Stimulated activated naive CD8-positive, alpha-beta T cell treated with anti-CD3 and anti-CD28 coated beads, Interleukin-15, Interleukin-2, amounts not matched to agents 100 ng/mL and 50 ng/mL, for 24 hours (primary cell): ENCODE data around the gene GFM2.
"Not testable (repeated sequence)": the region's sequence is repeated elsewhere in the genome, so short reads cannot be mapped to it uniquely, and the experiment has no call there.

ENCODE experiments used
- H3K27ac Mint-ChIP-seq: one replicate; pipeline ENCODE4 v1.8.0; 2021; ENCODE audit warnings: mild to moderate bottlenecking, mixed read lengths
- H3K27me3 Mint-ChIP-seq: one replicate; pipeline ENCODE4 v1.8.0; 2021; ENCODE audit warnings: mixed read lengths
- H3K36me3 Mint-ChIP-seq: one replicate; pipeline ENCODE4 v1.8.0; 2021; ENCODE audit warnings: low read depth, mixed read lengths
- H3K4me1 Mint-ChIP-seq: one replicate; pipeline ENCODE4 v1.8.0; 2021; ENCODE audit warnings: low read depth, mixed read lengths
- H3K4me3 Mint-ChIP-seq: one replicate; pipeline ENCODE4 v1.8.0; 2021; ENCODE audit warnings: mild to moderate bottlenecking, mixed read lengths
- H3K9me3 Mint-ChIP-seq: one replicate; pipeline ENCODE4 v1.8.0; 2021; ENCODE audit warnings: mixed read lengths

The GFM2 gene, protein sequence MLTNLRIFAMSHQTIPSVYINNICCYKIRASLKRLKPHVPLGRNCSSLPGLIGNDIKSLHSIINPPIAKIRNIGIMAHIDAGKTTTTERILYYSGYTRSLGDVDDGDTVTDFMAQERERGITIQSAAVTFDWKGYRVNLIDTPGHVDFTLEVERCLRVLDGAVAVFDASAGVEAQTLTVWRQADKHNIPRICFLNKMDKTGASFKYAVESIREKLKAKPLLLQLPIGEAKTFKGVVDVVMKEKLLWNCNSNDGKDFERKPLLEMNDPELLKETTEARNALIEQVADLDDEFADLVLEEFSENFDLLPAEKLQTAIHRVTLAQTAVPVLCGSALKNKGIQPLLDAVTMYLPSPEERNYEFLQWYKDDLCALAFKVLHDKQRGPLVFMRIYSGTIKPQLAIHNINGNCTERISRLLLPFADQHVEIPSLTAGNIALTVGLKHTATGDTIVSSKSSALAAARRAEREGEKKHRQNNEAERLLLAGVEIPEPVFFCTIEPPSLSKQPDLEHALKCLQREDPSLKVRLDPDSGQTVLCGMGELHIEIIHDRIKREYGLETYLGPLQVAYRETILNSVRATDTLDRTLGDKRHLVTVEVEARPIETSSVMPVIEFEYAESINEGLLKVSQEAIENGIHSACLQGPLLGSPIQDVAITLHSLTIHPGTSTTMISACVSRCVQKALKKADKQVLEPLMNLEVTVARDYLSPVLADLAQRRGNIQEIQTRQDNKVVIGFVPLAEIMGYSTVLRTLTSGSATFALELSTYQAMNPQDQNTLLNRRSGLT

DNA sequence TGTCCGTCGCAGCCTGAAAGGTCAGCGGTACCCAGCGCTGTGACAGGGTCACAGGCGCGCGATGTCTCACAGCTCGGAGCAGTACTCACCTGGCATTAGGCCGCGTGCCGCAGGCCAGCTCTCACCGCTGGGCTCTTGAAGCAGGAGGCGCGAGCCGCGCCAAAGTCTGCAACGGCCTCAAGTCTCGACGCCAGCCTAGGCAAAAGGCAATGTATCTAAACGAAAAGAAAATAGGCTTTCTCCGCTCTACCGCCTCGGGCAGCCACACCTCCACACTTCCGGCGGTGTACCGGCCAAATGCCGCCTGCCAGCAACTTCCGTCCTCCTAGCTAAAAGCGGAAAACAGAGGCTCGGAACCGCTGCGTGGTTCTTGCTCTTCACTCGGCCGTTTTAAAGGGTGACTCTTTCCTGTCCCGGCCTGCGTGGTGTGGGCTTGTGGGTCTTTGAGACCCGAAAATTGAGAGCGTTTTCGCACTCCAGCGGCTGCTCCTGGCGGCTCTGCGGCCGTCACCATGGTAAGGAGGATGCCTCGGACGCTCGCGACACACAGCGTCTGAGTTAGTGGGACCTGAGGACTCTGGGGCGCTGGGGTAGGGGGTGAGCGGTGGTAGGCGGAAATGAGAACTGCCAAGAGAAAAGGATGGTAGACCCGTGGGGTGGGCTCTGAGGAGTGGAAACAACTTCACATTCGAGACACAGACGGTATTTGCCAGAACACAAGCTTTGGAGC, at the start of gene GFM2, which contains the start of gene NSA2:
GFM2 (minus strand) TSS at position 269 of the 730 bp plus-strand sequence. CDS start 3,375 bp downstream, outside the sequence.
NSA2 (plus strand) TSS at position 401 of the 730 bp plus-strand sequence; CDS start at position 513, 112 bp downstream.
- H3K9me3 Mint-ChIP-seq, result no peaks in the 10 kb centered on the region
- no peaks in the 10 kb centered on the region for H3K27me3 Mint-ChIP-seq
- peak within 1 kb of the TSS; percentile 99 for H3K27ac Mint-ChIP-seq
- peak within 1 kb of the TSS; percentile 100 for H3K4me3 Mint-ChIP-seq
- H3K36me3 Mint-ChIP-seq, result peaks cover 38% of the 10 kb centered on the region
- H3K4me1 Mint-ChIP-seq, result peaks cover 57% of the 10 kb centered on the region

DNA sequence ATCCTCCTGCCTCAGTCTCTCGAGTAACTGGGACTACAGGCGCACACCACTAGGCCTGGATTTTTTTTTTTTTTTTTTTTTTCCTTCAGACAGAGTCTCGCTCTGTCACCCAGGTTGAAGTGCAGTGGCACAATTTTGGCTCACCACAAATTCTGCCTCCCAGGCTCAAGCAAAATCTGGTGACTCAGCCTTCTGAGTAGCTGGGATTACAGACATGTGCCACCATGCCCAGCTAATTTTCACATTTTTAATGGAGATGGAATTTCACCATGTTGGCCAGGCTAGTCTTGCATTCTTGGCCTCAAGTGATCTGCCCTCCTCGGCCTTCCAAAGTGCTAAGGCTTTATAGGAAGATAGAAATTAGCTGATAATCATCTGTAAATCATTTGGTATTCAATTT, 44.0 kb upstream of the GFM2 start:
- Mint-ChIP-seq H3K4me1 (peaks cover under 1% of the 10 kb centered on the region), H3K36me3 (peaks cover 23% of the 10 kb centered on the region), H3K4me3 (no peak overlapping the region), H3K27me3 (no peaks in the 10 kb centered on the region), H3K27ac (no peak overlapping the region), H3K9me3 (no peaks in the 10 kb centered on the region)

DNA sequence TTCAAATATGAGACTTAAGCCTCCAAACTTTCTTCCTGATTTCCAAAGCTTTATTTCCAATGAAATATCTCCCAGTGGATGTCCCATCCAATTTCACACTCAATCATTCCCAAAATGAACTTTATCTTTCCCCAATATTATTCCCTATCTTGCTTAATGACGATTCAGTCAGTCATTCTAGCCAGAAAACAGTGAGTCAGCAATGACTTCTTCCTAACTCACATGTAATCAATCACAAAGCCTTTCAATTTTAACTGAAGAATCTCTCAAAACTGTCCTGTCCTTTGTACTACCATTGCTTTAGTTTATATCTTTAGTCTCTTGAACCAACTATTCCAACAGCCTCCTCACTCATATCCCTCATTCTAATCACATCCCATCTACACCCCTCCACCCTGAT, 35.0 kb upstream of the GFM2 start:
- Mint-ChIP-seq H3K4me3 (no peak overlapping the region), H3K27me3 (no peaks in the 10 kb centered on the region), H3K36me3 (peaks cover 21% of the 10 kb centered on the region), H3K9me3 (no peaks in the 10 kb centered on the region), H3K27ac (no peak overlapping the region), H3K4me1 (no peaks in the 10 kb centered on the region)

DNA sequence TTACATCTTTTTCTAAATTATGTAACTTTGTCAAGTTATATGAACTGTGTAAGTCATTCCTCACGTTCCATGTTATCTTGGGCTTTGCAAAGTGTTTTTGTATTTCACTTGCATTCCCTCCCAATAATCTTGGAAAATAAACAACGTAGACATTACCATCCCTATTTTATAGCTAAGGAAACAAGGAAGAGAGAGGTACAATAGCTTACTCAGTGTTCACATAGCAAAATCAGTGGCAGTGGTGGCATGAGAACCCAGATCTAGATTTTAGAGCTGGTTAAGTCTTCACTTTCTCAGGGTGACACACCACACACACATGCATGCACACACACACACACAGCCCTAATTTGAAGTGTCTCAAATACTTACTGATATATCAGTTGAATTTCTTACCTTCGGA, 34.3 kb upstream of the GFM2 start:
- no peak overlapping the region for H3K4me3 Mint-ChIP-seq

DNA sequence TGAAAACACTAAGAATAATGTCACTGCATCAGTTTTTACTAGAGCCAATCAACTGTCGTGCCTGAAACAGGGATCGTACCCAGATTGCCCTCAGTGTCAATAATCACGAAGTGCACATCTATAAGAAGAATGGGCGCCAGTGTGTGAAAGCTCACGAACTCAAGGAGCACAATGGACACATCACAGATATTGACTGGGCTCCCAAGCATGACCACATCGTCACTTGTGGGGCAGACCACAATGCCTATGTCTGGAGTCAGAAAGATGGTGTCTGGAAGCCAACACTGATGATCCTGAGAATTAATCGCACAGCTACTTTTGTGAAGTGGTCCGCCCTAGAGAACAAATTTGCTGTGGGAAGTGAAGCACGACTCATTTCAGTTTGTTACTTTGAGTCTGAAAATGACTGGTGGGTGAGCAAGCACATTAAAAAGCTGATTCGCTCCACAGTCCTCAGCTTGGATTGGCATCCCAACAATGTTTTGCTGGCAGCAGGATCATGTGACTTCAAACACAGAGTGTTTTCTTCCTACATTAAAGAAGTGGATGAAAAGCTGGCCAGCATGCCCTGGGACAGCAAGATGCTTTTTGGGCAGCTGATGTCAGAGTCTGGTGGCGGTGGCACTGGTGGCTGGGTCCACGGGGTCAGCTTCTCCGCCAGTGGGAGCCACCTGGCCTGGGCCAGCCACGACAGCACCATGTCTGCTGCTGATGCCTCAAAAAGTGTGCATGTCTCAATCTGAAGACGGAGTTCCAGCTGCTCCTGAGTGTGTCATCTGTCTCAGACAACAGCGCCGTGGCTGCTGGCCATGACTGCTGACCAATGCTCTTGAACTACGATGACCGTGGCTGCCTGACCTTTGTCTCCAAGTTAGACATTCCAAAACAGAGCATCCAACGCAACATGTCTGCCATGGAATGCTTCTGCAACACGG, 32.3 kb upstream of the GFM2 start:
- Mint-ChIP-seq H3K9me3 (no peaks in the 10 kb centered on the region), H3K4me1 (no peaks in the 10 kb centered on the region), H3K36me3 (peaks cover 34% of the 10 kb centered on the region), H3K27me3 (no peaks in the 10 kb centered on the region), H3K4me3 (no peak overlapping the region), H3K27ac (no peak overlapping the region)

More for the DNA sequence above, 34.3 kb upstream of the GFM2 start:
- no peaks in the 10 kb centered on the region for H3K4me1 Mint-ChIP-seq
- peaks cover 22% of the 10 kb centered on the region for H3K36me3 Mint-ChIP-seq
- H3K27ac Mint-ChIP-seq, result no peak overlapping the region
- H3K27me3 Mint-ChIP-seq, result no peaks in the 10 kb centered on the region
- H3K9me3 Mint-ChIP-seq, result no peaks in the 10 kb centered on the region

DNA sequence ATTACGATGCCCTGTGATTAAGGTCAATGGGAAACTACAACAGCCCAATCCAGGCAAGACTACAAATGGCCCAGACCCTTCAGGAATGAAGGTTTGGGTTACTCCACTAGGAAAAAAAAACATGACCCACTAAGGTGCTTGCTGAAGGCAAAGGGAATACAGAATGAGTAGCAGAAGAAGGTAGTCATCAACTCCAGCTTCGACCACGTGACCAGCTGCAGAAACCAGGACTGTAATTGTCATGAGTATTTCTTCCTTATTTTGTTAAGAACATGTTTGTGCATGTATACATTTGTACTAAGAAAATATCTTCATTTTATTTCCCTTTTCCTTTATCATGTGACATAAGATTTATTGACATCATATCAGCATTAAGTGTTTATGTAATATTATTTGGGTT, 24.8 kb upstream of the GFM2 start:
- not testable (repeated sequence) for H3K4me3 Mint-ChIP-seq, H3K4me1 Mint-ChIP-seq, H3K9me3 Mint-ChIP-seq, H3K27me3 Mint-ChIP-seq, H3K27ac Mint-ChIP-seq
- peaks cover 43% of the 10 kb centered on the region for H3K36me3 Mint-ChIP-seq

DNA sequence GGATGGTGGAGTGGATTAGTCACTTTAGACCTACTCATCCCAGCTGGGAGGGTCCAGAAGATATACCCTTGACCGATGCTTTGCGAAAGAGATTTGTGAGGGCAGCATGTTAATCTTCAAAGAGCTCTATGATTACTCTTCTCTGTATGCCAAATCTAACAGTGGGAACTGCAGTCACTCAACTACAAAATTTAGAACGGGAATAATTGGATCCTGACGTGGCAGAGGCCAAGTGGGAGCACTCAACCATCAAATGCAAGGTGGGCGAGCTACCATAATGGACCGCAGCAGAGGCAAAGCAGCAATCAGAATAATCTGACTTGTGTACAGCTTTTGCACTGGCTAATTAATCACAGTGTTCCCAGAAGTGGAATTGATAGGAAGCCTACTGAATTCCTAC, 20.5 kb upstream of the GFM2 start:
- peaks cover 21% of the 10 kb centered on the region for H3K36me3 Mint-ChIP-seq
- no peaks in the 10 kb centered on the region for H3K9me3 Mint-ChIP-seq
- H3K27me3 Mint-ChIP-seq, result no peaks in the 10 kb centered on the region
- no peak overlapping the region for H3K27ac Mint-ChIP-seq
- H3K4me1 Mint-ChIP-seq, result no peaks in the 10 kb centered on the region
- no peak overlapping the region for H3K4me3 Mint-ChIP-seq

DNA sequence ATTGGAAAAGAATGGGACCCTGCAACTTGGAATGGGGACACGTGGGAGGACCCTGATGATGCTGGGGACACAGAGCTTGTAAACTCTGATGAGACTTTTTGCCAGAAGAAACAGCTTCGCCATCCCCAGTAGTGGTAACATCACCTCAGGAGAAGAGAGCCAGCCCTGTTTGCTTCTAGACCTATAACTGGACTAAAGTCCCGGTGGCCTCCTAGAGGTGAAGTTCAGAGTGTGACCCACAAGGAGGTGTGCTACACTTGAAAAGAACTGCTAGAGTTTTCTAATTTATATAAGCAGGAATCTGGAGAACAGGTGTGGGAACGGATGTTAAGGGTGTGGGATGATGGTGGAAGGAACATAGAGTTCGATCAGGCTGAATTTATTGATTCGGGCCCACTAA, 19.9 kb upstream of the GFM2 start:
- H3K9me3 Mint-ChIP-seq, result no peaks in the 10 kb centered on the region
- H3K4me3 Mint-ChIP-seq, result no peak overlapping the region
- no peak overlapping the region for H3K27ac Mint-ChIP-seq
- peaks cover 18% of the 10 kb centered on the region for H3K36me3 Mint-ChIP-seq
- H3K4me1 Mint-ChIP-seq, result no peaks in the 10 kb centered on the region
- no peaks in the 10 kb centered on the region for H3K27me3 Mint-ChIP-seq

DNA sequence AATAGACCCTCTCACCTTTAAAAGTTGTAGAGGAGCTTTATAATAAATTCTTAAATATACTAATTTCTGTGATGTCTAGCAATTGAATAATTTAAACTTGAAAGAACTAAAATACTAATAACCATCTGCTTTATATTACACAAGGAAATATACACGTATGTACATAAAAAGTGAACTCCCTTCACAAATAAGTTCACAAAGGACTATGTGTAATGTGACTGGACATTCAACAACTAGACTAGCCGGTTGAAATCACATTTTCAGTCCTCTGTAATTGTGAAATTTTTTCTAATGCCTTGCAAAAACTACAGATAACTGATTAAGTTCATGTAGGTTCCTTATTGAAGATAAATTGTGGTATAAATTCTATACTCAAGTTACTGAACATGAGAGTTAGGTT, 11.7 kb upstream of the GFM2 start:
- Mint-ChIP-seq H3K9me3 (no peaks in the 10 kb centered on the region), H3K4me1 (no peaks in the 10 kb centered on the region), H3K36me3 (peaks cover 36% of the 10 kb centered on the region), H3K4me3 (no peak overlapping the region), H3K27me3 (no peaks in the 10 kb centered on the region), H3K27ac (no peak overlapping the region)

DNA sequence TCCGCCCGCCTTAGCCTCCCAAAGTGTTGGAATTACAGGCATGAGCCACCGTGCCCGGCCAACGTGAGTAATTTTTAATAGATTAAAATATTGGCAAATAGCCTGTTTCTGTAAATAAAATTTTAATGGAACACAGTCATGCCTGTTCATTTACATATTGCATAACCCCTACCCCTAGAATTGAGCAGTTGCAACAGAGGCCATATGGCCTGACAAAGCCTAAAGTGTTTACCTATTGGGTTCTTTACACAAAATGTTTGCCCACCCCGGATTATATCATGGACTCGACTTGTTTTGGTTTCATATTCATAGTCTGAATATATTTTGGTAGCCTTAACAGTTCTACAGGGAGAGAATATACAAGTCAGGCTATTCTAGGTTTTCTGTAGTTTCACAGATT, 5.4 kb upstream of the GFM2 start:
- H3K27ac Mint-ChIP-seq, result no peak overlapping the region
- H3K36me3 Mint-ChIP-seq, result peaks cover 51% of the 10 kb centered on the region
- H3K27me3 Mint-ChIP-seq, result no peaks in the 10 kb centered on the region
- no peaks in the 10 kb centered on the region for H3K9me3 Mint-ChIP-seq
- H3K4me1 Mint-ChIP-seq, result peaks cover 17% of the 10 kb centered on the region
- no peak overlapping the region for H3K4me3 Mint-ChIP-seq

DNA sequence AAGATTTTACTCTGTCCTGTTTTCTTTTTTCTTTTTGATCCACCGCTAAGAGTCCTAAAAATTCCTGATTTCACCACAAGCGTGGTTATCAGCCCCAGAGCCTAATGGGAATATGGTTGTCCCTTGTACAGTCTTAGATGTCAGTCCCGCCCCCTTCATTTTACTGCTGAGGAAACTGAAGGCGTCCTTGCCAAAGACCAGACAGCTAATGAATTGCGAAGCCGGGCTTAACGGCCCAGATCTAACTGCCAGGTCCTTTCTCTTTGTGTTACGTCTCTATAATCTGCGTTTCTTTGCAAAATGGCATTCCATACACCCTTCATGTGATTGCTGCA, 629 bp upstream of the GFM2 start:
- H3K27ac Mint-ChIP-seq, result peak overlapping the region; percentile 99
- peak overlapping the region; percentile 100 for H3K4me3 Mint-ChIP-seq
- no peaks in the 10 kb centered on the region for H3K9me3 Mint-ChIP-seq
- peaks cover 36% of the 10 kb centered on the region for H3K36me3 Mint-ChIP-seq
- peaks cover 51% of the 10 kb centered on the region for H3K4me1 Mint-ChIP-seq
- H3K27me3 Mint-ChIP-seq, result no peaks in the 10 kb centered on the region

DNA sequence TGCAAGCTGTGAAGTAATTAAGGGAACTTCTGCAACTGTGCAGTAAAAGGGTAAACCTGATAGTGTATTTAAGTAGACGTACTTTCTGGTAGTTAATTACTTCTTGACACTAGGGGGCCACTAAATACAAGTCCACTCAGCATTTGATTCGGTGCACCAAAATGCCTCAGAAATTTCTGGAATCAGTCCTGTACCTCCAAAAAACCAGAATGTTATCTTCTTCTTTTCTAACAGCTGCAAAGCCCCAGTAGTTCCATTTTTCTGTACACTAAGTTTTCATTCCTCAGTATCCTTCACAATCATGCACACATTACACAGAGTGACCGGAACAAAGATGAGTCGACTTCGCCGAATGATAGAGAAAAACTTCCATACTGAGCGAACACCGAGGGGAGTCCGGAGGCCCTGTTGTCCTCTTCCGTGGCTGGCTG, 484 bp downstream of the GFM2 start:
- Mint-ChIP-seq H3K27me3 (no peaks in the 10 kb centered on the region), H3K27ac (peak overlapping the region; percentile 99), H3K9me3 (no peaks in the 10 kb centered on the region), H3K4me3 (peak overlapping the region; percentile 100), H3K36me3 (peaks cover 43% of the 10 kb centered on the region), H3K4me1 (peaks cover 62% of the 10 kb centered on the region)

DNA sequence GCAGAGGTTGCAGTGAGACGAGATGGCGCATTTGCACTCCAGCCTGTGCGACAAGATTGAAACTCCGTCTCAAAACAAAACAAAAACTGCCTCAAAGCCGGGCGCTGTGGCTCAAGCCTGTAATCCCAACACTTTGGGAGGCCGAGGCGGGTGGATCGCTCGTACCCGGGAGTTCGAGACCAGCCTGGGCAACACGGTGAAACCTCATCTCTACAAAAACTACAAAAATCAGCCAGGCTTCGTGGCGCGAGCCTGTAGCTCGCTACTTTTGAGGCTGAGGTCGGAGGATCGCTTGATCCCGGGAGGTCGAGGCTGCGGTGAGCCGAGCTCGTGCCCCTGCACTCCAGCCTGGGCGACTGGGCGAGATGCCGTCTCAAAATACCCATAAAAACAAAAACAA, 988 bp downstream of the GFM2 start:
- no peaks in the 10 kb centered on the region for H3K27me3 Mint-ChIP-seq
- H3K4me1 Mint-ChIP-seq, result peaks cover 67% of the 10 kb centered on the region
- no peaks in the 10 kb centered on the region for H3K9me3 Mint-ChIP-seq
- no peak overlapping the region for H3K27ac Mint-ChIP-seq
- H3K36me3 Mint-ChIP-seq, result peaks cover 48% of the 10 kb centered on the region
- H3K4me3 Mint-ChIP-seq, result peak overlapping the region; percentile 100

DNA sequence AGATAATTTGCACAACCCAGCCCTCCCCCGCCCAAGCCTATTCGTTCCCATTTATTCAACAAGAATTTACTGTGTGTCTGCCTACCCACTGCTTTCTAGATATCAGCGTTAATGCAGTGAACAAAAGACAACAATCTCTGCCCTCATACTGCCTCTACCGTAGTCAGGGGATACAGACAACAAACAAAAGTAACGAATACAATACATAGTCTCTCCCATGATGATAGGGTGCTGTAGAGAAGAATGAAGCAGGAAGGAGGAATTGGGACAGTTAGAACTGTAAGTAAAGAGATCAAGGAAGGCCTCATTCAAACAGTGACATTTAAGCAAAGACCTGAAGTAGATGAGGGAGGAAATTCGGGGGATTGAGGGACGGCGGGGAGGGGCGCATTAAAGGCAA, 1.7 kb downstream of the GFM2 start:
- H3K27me3 Mint-ChIP-seq, result no peaks in the 10 kb centered on the region
- no peaks in the 10 kb centered on the region for H3K9me3 Mint-ChIP-seq
- peak overlapping the region; percentile 100 for H3K4me3 Mint-ChIP-seq
- peak overlapping the region; percentile 55 for H3K27ac Mint-ChIP-seq
- H3K36me3 Mint-ChIP-seq, result peaks cover 48% of the 10 kb centered on the region
- peaks cover 70% of the 10 kb centered on the region for H3K4me1 Mint-ChIP-seq
